Amniotic epithelial cell (primary cell): ENCODE data around the gene CFDP1.

Experiments
- DNase-seq: peaks from one replicate; pipeline ENCODE4 v3.0.0-alpha.2; 2010; ENCODE audit warnings: low read depth

Gene CFDP1

GRCh38 chr16:75265911-75266701 is 167.2 kb downstream of the CFDP1 start:
- peak; percentile 64 for DNase-seq

DNA sequence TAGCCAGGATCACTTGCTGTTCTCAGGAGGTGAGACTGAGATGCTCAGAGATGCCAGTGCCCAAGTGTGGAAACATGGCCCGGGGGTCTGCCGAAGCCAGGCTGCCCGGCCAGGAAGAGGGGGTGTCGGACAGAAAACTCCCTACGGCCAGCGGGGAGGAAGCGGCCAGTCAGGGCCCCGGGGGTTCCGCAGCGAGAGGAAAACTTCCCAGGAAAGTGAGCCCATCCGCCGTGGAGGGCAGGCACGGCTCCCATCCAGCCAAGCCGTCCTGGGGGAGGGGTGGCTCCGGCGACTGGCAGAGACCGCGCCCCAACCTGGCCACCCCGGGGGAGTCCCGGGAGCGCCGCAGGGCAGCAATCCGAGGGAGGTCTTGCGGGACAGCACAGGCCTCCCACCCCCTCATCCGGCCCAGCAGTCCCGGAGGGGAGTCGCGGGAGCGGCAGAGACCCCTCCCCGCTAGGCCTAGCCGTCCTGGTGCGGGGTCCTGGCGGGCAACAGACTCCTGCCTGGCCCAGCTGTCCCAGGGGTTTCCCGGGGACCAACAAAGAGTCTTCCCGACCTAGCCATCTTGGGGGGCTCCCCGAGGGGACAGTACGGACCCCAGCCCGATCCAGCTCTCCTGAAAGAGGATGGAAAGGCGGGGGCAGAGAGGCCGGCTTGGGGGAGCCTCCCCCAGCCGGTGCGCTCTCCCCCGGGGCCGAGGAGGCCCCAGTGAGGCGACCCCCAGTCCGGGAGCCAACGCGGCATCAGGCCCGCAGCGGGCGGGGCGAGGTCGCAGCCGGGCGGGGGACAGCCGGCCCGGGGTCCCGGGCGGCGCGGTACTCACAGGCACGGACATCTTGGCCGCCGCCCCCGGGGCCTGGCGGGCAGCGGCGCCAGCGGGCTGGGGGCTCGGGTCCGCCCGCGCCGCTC is 168.0 kb downstream of the CFDP1 start:
- no peak for DNase-seq

DNA sequence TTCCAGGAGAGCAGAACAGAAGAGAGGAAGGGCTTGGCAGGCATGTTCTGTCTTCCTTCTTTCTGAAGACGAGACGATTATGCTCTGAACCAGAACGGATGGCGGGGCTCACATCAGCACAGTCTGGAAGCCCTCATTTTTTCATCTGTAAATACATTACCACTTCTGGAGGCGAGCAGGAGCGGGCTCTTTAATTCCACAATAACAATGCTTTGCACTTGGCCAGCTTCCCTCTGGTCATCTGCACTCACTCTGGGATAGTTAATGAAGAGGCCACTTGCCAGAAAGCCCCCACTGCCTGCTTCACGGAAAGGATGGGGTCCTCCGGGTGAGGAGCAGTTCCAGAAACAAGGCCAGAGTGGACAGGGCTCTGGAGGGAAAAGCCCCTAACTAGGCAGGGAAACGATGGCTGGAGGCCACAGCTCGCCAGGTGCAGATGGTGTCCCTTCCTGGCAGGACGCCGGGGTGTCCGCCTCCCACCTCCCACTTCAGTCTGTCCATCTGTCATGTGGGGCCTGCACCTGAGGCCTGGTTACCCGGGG is 168.8 kb downstream of the CFDP1 start:
- no peak for DNase-seq

DNA sequence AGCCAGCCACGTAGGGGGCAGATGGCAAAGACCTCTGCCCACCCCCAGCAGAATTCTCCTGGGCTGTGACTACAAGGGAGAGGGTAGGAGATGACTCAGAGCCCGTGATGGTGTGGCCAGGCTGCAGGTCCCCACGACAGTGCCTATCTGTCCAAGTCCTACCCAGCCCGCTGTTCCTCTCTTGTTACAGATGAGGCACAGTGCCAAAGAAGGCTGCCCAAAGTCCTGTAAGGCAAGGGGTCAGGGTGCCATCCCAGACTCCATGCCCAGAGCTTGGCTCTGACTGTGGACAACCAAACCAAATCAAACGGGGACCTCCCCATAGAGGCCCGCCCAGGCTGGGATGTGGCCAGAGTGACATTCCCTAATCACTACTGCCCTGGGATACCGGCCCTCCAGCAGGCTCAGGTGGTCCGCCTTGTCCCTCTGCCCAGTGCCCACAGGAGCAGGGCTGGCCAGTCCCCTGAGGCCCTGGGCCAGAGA is 169.3 kb downstream of the CFDP1 start:
- DNase-seq: no peak

GRCh38 chr16:75263291-75263962 is 169.9 kb downstream of the CFDP1 start:
- DNase-seq: no peak

GRCh38 chr16:75262800-75263127 is 170.5 kb downstream of the CFDP1 start:
- no peak for DNase-seq

- peak; percentile 79 for DNase-seq
Measured at GRCh38 chr16:75262104-75262799, 171.1 kb downstream of the CFDP1 start.

DNA sequence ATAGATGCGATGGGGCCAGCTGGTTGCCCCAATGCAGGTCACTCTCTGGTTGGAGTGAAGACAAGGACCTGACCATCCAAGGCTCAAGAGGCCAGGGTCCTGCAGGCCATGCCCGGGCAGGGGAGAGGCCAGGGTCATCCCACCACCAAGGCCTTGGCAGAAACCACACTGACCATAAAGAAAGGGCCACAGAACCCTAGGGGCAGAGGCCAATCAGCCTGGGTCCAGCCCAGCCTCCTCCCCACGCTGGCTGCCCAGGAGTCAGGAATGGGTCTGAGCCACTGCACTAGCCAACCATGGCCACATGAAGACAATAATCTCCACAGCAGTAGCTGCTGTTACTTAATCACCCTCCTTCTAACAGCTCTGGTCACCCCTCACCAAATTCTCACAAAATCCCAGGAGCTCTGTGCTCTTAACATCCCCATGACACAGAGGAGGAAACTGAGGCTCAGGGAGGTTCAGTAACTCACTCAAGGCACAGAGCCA is 171.7 kb downstream of the CFDP1 start:
- DNase-seq: no peak

- no peak for DNase-seq
Measured at GRCh38 chr16:75260851-75261589, 172.3 kb downstream of the CFDP1 start.

- no peak for DNase-seq
Measured at GRCh38 chr16:75258807-75259141, 174.5 kb downstream of the CFDP1 start.

DNA sequence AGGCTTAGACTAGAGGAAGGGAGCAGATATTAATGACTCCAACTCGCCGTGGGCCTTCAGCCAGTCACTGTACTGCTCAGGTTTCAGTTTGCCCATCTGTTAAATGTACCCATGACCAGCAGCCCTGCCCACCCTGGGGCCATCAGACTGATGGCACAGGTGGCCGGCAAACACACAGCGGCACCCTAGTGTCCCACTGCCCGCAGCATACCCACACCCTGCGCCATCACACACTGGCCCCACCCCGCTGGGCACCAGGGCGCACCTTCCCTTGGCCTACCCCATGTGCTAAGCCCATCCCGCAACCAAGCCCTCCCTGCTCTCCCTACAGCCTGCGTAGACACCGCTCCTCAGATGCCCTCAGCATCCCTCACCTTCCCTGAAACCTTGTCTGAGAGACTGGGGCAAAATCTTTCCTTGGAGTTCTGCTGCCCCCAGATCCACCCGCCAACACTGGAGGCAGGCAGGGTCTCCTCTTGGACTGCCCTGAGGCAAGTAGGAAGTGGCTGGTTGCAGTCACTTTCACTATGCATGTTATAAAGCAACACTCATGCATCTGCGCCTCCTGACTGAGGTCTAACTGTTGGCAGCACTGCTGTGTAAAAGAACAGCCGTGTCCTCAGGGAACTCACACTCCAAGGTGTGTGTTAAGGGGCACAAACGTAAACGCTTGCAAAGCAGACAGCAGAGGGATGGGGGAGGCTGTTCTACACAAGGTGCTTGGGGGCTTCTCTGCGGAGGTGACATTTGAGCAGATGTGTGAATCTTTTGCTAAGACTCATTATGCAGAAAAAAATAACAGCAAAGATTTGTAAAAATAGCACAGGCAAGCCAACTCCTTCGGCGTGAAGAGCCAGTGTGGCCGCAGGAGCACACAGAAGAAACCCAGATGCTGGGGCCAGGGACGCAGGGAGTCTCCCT is 175.2 kb downstream of the CFDP1 start:
- no peak for DNase-seq

GRCh38 chr16:75256696-75257343 is 176.5 kb downstream of the CFDP1 start:
- DNase-seq: no peak

DNA sequence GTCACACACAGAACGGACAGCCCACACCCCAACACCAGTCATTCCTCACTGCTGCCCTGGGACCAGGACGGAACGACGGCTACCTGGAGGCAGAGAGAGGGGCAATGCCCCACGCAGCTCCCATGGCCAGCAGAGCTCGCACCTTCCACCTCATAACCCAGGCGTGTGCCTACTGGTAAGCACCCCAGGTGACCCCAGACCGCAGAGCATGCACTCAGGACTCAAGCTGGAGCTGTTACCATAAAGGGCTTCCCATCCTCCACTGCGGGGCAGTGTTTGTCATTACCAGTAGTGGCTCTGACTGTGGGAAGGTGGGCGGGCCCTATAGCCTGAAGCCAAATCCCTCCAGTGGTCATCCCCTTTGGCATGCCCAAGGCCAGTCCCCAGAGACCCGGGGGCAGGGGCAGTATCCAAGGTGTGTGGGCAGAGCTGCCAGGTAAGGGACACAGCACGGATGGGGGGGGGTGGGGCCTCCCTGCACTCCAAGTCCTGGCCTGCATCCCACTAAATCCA is 177.2 kb downstream of the CFDP1 start:
- no peak for DNase-seq

GRCh38 chr16:75254359-75254837 is 178.9 kb downstream of the CFDP1 start:
- DNase-seq: peak; percentile 88

DNA sequence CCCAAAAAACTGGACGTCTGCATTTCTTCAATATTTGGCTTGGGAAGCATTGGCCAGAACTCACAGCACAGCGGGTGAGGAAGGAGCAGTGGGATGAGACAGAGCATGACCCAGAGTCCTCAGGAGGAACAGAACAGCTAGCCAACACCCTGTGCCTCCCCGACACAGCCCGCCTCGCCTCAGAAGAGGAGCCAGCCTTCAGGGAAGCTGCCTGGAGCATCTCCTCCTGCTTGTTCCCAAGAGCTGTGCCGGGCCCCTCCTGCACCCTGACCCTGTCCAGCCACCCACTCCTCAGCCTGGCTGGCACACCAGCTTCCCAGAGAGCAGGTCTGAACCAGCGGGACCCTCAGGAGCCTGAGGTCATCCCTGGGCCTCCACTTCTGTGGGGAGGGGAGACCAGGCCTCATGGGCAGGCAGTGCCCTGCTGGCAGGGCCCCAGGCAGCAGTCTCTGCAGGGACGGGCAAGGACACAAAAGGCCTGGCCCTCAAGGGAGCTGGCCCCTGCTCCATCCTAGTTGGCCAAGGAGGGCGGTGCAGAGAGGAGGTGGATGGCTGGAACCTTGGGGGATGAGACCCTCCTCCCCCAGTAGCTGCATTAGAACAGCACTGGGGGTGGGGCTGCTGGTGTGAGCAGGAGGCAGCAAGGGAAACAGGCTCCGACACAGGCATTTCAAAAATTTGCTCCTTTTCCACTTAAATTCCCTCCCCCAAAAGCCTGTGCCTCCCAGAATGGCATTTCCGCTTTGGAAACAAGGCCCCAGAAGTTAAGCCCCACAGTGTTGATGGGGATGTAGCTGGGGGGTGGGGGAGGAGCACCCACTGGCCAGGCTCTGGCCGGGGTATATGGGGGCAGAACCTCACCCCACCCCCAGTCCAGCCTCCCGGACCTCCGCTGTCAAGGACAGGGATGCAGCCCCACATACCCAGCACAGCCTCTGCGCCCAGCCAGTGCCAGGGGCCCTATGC is 180.1 kb downstream of the CFDP1 start:
- DNase-seq: peak; percentile 92

DNA sequence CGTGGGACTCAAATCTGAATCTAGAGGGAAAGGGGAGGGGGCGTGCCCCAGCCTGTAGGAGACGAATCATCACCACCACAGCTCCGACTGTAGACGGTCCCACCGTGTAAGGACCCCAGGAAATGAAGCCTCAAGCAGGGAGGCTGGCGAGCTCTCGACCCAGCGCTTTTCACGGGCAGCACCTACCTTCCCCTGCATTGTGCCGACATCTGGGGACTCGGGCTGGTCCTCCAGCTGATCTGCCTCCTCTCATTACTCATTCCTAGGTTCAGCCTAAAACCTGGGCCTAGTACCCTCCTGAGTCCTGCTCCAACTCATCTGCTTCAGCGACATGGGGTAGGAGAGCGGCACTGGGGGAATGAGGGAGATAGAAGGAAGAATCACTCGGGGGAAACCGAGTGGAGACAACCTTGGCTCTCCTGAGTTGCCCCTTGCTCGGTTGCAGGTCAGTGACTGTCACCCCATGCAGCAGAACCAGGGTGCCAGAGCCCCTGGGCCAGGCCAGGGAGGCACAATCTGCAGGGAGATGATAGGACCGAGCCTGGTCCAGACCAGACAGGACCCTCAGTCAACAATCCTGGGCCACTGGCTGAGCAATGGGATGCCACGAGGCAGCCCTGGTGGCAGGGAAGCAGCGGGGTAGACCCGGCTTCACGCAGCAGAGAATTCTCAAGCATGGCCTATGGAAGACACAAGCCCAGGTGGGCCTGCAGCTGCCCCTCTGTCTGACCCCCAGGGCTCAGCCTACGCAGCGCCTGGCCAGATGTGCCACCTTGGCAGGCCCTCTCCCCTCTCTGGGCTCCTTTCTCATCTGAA is 181.0 kb downstream of the CFDP1 start:
- no peak for DNase-seq
